CD4-positive, alpha-beta T cell treated with Interleukin-21 for 1 hour (primary cell): ENCODE data around the gene SEL1L3.

Source experiments
- DNase-seq: peaks from one replicate; pipeline ENCODE4 v3.0.0-alpha.2; 2020

SEL1L3 gene

DNA sequence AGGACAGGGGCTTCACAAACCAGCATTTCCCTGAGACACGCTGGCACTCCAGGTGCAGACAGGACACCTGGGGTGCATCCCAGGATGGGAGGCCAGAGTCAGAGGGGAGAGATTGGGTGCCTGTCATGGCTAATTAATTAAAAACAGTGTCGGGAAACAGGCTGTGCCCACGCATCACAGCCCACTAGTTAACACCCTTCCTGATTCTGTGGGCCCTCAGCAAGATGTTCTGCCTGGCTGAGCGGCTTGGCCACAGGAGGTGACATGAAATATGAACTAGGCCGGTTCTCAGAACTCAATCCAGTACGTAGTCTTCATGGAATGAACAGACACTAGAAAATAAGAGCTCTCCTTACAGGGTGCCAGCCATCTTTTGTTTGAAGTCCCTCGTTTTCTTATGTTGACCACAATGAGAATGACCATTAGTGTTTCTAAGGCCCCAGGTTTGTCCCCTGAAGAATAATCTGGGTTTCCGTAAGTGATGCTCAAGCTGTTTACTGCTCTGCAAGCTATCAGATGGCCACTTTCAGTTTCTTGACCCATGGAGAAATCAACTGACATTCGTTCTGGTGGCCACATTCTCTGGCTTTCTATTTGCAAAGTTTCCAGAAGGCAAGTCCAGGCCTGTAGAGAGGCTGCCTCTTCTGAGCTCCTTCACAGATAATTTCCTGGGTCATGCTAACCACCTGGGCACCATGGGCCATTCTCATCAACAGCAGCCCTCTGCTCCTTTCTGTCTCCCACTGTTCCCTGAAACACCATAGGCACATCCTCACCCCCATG is 134.9 kb downstream of the SEL1L3 start:
- DNase-seq: no peak

DNA sequence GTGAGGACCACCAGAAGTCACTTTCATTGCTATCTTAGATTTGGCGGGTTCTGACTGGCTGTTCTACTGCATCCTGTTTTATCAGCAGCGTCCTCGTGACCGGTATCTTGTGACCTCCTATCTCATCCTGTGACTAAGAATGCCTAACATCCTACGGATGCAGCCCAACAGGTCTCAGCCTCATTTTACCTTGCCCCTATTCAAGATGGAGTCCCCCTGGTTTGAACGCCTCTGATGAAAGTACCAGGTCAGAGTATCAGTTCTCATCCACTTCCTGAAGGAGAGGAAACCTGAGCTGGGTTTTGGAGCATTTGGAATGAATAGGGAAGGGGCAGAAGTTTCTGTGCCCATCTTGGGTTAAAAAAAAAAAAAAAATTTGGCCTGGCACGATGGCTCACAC is 136.9 kb downstream of the SEL1L3 start:
- no peak for DNase-seq

DNA sequence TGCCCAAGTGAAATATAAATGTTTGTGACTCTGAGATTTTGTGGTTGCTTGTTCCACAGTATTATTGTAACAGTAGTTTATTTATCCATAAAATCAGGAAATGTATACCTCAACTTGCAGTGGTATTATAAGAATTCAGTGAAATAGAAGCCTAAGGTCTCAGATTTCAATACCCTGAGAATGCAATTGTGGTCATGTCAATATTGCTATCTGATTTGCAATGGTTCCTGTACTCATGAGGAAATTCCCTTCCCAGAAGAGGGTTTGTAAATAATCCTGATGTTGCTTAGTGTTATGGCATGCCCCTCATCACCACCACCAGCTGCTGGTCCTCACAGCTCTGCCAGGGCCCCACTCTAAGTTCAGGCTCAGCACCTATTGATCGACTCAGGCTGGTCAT is 139.4 kb downstream of the SEL1L3 start:
- DNase-seq: no peak

DNA sequence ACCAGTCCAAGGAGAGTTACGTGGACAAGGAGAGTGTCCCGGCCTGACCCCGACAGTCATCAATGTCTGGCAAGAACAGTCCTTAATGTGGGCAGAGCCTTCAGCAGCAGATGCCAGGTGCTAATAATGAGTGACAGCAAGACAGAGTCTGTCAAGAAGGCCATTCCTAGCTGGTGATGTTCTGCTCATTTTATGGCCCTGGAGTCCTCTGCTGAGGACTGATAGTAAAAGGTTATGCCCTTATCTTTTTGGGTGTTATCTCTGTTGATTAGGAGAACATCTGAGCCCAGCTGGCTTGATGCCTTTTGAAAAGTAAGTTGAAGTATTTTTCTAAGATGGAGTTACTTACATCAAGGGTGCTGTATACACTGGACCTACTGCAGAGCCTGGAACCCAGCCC is 139.8 kb downstream of the SEL1L3 start:
- no peak for DNase-seq

DNA sequence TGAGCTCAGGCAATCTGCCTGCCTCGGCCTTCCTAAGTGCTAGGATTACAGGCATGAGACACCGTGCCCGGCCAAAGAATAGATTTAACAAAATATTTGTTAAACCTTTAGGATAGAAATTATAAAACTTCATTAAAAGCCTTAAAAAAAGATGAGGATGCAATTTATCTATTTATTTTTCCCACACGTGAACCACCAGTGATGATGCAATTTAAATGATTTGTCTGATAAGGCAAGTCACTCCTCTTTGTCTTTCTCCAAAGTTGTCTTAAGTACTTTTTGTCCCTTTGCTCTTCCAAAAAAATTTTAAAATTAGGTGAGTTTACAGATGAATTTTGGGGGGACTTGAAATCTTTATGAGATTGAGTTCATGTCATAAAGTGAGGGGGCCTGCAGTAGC is 149.0 kb downstream of the SEL1L3 start:
- no peak for DNase-seq

DNA sequence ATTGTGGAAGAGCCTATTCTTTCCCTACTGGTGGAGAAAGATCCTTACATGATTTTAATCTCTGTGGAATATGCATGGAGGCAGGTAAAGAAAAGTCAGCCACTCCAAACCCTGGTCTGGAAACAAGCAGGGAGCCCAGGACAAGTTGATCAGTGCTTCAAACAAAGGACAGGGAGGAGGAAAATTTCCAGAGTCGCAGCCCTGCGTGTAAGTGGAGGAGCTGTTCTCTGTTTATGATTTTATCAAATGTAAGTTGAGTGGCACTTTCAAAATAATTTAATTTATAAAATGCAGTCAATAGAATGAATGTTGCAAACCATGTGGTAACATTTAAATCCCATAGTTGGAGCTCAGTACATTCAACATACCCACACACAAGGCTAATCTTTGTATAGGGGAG is 150.2 kb downstream of the SEL1L3 start:
- DNase-seq: no peak

DNA sequence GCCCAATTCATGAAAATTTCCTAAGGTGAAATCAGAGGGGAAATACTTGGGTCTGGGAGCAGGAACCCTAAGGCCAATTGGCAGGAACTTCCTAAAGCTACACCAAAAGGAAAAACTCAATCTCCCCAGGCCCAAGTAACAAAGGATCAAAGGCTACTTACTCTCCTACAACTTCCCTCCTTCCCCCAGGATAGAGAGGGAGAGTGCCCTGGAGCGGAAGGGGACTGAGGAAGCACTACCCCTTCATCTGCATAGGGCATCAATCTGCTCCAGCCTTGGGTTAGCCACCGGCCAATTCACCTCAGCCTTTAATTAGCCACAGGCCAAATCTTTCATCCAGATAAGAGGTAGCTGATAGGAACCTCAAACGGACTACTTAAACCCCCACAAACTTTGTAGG is 152.2 kb downstream of the SEL1L3 start:
- no peak for DNase-seq

DNA sequence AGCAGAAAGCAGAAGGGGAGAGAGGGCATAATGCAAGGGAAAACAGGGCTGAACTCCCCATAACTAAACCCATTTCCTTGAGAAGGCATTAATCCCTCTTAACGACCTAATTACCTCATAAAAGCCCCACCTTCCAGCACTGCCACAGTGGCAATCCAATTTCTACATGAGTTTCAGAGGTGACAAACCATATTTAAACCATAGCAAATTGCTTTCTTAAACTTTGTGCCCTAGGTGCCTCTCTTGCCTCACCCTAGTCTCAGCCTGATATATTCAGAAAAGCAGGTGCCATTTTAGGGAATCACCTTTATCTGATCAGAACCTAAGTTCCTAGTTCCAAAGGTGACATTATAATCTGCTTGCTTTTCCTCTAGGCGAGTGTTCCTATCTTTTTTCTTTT is 158.3 kb downstream of the SEL1L3 start:
- no peak for DNase-seq

DNA sequence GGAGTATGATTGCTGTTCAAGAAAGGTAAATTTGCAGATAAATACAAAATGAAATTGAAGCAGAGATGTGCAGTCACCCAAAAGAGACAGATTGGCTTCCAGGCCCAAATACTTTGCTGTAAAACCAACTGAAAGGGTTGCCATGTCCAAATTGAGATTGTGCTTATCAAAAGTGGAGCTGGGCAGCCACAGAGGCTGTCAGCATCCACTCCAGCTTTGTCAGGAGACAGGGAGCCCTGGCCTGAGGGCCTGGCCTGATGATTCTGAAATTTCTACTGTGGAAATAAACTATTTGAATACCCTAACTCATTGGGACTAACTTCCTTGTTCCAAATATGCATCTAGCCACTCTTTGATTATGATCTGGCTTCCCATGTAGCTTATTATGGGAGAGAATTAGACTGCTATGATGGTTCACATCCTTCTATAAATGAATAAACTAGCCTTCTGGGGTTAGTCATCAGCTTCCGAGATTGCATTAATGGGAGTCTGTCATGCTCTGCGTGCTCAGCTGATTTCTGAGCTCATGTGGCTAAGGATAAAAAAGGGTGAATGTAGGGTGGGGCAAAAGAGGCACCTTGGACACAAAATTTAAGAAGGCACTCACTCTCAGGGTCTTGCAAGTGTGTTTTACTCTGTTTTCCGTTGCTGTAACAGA is 158.9 kb downstream of the SEL1L3 start:
- DNase-seq: no peak

DNA sequence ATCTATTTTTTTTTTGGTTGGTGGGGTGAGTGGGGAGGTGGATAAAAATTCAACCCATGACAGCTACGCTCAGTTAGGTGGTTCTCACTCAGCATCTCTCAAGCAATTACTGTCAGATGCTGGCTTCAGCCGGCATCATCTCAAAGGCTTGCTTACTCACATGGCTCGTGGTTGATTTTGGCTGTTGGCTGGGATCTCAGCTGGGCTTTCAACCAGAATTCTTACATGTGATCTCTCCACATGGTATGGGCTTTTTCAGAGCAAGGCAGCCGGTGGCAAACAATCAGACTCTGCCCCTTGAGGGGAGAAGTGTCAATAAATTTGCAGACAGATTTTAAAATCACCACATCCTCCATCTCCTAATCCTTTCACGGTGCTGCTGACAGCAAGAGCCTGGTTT is 159.9 kb downstream of the SEL1L3 start:
- no peak for DNase-seq

DNA sequence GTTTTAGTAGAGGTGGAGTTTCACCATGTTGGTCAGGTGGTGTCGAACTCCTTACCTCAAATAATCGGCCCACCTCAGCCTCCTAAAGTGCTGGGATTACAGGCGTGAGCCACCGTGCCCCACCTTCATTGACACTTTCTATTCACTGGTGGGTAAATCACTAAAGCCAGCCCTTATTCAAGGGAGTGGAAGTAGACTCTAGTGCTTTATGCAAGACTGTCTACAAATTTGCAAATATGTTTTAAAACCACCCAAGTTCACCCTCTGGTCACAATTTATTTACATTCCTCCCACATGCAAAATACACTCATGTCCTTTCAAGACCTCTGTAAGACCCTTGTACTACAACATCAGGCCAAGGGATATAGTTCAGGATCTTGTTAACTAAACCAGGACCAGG is 162.1 kb downstream of the SEL1L3 start:
- no peak for DNase-seq

DNA sequence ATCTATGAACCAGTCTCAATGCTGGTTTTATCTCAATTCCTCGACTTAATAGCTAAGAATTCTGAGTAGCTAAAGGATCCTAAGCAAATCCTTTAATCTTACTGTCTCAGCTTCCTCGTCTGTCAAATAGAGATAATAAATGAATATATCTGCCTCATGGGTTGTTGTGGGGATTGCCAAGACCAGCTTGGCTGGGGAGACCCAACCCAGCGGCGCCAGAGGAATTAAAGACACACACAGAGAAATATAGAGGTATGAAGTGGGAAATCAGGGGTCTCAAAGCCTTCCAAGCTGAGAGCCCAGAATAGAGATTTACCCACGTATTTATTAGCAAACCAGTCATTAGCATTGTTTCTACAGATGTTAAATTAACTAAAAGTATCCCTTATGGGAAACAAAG is 165.3 kb downstream of the SEL1L3 start:
- DNase-seq: no peak
